Renal pelvis (tissue), 4 donors: ENCODE results near the gene ACTN4. TPM values are rescaled to one million over a fixed set of nuclear protein-coding genes. Genes with fewer than 3 reads are reported as not detected.

Experiments used
- DNase-seq: peaks from one replicate; pipeline ENCODE4 v3.0.0-alpha.2; 2013
- polyA plus RNA-seq, 3 donors: library from polyadenylated mRNA; unstranded; fragments of 120-200 nt; gene quantifications; one replicate each; pipeline ENCODE4 v1.2.1, GENCODE V29; 2013; ENCODE audit not compliant: insufficient read length in 3 of 3

The ACTN4 gene
- polyA plus RNA-seq, 3 donors: 701 to 787 (median 742) TPM

DNA sequence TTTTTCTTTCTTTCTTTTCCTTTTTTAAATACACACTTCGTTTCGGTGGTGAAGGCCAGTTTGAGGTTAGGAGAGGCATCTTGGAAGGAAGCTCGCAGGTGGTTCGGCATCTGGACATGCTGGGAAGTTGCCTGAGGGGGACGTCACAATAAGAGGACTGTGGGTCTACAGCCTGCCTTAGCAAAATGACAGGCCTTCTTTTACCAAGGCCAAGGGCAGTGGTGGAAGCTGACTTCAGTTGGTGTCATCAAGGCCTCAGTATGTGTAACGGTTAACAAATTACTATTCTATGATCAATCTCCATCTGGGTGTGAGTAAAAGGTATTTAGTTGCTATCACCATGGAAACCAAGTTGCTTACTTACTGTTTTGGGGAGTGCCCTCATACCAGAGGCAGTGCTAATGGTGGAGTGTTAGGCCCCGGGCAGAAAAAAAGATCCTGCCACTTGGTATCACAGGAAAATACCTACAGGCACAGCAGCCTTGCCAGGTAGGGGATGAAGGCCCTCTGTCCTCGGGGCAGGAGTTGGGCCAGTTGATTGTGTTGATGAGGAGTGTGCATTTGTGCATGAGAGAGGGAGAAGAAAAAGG is 10.3 kb downstream of the ACTN4 start:
- DNase-seq: no peak

DNA sequence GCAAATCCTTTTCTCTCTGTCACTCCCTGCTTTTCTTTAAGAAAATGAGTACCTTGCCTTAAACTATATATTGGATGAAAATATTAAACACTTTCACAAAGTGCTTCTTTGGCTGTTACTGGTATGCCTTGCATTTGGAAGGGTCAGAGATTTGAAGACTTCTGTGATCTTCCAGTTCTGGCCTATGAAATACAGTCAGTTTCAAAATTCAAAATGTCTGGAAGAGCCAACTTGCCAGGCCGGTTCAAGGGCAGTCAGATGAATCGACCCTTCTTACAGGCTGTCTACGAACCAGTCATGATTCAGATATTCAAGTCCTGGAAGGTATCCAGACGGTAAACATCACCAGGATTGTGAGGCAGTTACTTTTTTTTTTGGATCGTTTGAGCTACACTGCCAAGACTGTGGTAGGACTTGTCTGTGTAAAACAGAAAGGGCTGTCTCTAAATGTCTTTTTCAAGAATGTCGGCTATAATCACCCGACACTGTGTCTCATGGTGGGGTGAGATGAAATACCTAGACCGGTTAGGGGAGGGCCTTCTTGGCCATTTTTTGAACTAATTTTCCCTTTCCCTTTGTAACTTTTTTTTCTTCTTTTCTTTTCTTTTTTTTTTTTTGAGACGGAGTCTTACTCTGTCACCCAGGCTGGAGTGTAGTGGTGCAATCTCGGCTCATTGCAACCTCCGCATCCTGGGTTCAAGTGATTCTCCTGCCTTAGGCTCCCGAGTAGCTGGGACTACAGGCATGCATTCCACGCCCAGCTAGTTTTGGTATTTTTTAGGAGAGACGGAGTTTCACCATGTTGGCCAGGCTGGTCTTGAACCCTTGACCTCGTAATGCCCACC is 11.2 kb downstream of the ACTN4 start:
- peak; percentile 87 for DNase-seq

DNA sequence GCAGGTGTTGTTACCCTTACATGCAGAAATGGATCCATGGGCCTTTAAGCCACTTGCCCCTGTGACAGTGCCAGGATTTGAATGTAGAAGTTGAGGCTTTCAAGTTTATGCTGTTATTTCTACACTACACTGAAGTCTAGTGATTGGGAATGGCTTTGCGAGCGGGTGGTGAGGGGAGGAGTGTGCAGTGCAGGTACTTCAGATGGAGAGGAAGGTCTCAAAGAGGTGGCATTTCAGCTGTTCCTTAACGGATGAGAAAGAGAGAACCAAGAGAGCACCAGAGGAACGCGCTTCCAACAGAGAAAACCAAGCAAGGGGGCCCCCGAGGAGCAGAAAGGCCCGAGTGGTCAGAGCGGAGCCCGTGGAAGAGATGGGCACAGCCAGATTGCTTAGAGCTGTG is 13.3 kb downstream of the ACTN4 start:
- no peak for DNase-seq

DNA sequence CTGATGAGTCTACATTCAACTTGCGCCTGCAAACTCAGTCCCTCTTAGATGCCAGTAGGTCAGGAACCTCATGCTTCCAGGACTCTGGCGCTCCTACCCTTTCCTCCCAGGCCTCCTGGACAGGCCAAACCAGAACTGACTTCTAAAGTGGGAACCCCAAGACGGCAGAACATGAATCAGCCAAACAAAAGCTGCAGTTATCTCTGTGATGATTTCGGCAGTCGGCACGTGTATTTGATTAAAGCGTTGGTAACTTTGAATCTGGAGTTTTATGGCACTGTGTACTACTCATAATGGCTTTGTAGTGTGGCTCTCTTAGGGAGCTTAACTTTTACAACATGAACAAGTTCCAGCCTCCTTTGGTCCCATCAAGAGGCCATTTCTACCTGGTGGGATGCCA is 13.7 kb downstream of the ACTN4 start:
- no peak for DNase-seq

DNA sequence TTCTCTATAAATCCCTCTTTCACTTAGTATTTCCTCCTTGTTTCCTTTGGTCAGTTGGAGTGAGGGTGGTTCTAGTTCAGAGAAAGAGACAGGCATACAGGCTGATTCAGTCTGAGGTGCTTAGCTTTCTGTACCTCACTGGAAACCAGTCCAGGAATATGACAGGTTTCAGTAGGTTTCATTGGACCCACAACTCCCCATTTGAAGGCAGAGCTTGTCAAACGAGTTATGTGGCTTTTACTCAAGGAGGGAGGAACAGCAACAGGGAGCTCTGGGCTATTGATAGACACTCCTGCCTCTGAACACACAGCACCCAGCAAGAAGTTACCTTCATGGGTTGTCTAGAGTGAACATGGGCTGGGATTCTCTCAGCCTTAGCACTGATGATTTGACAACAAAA is 14.5 kb downstream of the ACTN4 start:
- no peak for DNase-seq

DNA sequence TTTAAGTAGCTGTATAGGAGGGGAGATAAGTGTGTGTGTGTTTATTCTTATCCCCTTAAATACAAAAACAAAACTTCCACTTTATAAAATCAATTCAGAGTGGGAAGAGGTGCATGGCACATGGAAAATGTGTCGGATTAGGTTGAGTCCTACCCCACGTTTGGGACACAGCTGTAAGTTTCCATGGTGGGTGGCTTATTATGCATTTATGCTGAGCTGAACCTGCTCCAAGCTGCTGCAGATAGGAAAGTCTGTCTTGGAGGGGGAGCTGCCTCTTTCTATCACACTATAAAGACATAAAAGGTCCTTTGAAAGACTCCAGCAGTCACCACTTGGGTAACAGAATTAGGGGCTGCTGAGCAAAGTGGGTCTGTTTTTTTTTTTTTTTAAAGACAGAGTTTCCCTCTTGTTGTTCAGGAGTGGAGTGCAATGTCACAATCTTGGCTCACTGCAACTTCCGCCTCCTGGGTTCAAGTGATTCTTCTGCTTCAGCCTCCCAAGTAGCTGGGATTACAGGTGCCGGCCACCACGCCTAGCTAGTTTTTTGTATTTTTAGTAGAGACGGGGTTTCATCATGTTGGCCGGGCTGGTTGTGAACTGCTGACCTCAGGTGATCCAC is 15.2 kb downstream of the ACTN4 start:
- no peak for DNase-seq

DNA sequence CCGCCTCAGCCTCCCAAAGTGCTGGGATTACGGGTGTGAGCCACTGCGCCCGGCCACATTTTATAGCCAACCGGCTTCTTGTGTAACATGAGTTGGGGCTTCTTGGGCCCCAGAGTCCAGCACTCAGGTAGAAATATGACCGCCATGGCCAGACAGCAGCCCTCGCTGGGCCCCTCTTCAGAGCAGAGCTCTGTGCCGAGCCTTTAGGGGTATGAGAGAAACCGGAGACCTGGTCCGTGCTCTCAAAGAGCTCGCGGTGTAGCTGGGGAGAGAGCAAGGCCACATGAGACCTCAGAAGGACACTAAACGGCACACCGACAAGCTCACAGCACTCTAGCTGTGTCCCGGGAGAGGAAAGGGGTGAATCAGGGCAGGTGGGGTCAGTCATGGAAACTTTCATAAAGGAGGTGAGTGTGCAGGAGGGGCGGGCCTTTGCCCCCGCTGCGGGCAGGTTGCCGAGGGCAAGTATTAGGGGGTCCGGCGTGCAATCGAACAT is 15.8 kb downstream of the ACTN4 start:
- DNase-seq: no peak

DNA sequence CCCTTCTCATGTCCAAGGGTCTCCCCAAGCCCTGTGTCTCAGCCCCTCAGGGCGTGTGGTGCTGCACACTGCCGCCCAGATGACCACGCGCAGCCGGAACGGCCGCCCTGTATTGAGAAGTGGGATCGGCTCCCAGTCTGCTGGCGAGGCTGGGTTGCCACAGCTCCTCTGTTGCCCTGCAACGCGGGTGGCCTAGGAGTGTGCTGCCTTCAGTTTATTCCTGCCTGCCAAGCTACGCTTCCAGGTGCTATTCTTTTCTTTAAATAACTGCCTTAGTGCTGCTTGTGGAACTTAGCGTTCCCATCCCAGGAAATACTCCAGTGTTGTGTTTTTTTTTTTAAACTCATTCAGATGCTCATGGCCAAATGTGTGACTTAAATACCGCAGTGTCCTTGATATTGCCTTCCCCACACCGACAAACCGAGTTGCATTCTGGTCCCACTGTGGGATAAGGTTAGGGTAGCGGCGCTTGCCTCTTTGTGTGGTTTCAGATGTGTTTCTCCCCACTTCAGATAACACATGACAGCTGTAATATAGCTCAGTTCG is 16.6 kb downstream of the ACTN4 start:
- no peak for DNase-seq

DNA sequence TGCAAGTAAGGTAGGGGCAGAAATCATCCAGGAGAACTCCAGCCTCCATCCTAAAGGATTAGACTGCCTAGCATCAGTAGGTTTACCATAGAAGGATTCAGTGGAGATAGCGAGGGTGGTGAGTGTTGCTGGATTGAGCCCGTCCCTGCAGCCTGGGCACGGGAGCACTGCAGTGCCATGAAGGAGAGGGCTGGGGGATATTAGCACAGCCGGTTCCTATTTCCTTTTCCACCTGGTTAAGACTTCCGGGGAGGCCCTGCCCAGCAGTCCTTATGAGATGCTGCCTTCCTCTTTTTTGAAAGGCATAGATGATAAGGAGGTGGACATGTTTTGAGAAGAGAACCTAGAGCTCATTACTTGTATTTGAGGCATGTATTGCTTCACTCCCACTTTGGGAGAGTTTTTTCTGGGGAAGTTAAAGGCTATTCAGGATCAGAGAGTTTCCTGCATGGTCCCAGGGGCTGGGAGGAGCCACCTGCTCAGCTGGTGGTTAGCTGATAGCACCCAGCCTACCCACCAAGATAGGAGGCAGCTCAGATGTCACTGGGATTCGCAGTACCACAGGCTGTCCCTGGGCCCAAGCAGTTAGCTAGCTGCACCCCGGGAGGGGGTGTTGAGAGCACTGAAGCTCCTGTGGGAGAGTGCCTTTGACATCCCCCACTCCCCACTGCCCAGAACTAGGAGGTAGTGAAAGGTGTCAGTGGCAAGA is 17.2 kb downstream of the ACTN4 start:
- no peak for DNase-seq

DNA sequence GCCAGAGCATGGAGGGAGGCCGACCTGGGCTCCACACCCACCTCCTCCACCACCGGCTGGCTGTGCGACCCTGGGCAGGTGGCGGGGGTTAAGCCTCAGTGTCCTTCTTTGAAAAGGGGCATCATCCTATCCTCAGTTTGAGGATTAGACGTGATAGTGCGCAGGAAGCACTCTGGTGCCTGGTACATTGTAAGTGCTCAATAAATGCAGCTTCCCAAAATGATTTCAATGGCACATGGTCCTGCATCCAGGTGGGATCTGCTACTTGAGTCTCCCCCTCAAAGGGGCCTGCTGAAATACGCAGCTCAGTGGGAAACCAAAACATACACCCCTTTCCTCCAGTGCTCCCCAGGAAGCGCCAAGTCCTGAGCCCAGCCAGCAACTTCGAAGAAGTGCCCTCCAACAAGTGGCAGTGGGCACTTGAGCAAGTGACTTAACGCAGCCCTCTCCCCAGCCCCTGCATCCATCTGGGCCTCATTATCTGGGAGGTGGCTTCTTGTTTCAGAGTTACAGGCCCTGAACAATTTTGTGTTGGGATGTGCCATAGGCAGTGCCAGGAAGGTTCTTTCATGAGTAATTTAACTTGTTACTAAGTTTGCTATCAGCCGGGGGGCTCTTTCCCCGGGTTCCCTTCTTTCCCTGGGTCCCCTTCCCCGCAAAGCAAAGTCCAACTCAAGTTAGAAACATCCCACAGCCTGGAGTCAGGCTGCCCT is 17.9 kb downstream of the ACTN4 start:
- no peak for DNase-seq

DNA sequence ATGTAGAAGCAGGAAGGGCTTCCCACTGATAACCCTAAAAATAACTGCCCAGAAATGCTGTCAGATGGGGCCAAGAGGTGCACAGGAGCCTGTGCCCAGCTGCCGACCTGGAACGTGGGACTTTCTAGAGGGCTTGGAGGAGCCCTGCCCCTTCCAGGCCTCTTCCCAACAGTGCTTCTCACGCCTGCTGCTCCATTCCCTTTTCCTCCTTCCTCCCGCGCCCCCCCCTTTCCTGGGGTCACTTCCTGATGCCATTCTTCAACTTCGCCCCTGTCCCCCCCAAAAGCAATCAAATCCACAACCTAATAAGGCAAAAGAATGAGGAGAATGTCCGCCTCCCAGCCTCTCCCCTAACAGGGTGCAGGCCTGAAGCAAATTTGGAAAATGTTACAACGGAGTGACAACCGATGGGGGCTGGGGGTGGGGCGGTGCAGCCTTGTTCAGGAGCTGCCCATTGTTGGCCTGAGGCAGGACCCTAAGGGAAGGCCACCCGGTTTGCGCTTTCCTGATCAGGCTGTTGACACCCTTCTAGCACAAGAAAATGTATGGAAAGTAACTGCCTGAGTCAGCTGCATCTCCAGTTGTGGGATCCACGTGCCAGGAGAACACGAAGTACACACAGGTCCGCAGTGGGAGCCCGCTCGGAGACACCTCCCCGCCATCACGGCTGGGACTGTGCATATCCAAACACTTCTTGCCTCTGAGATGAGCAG is 18.7 kb downstream of the ACTN4 start:
- peak; percentile 92 for DNase-seq

DNA sequence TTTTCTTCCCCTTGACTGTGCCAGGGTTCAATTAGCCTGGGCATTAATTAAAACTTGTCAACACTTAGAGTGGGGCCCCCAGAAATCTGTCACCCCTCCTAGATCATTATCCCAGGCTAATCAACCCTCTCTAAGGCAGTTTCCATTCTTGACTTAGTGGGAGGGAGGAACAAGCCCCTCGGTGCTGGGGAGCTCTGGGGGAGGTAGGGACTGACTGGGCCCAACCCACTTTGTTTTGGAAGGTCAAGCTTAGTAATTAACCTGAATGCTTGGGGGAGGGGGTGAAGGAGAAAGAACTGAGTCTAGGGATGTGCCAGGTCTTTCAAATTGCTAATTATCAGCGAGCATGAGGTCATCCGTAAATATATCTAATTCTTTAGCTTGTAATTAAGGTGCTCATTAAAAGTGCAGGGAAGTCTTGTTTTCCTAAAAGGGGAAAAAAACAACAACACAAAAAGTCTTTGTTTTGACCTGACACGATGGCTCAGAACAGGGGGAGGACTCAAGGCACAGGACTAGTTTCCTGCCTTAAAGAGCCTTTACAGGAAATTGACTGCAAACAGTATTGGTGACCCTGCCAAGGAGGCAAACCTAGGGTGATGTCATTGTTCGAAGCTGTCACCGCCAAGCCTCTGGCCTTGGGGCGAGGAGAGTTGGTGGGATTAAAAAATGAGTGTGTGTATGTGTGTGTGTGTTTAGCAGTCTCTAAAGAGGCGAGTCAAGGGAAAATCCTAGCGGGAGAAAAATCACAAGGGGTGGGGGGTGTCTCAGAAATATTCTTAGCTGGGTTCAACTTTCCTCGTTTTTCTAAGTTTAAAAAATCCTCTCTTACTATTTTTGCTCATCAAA is 19.4 kb downstream of the ACTN4 start:
- no peak for DNase-seq

DNA sequence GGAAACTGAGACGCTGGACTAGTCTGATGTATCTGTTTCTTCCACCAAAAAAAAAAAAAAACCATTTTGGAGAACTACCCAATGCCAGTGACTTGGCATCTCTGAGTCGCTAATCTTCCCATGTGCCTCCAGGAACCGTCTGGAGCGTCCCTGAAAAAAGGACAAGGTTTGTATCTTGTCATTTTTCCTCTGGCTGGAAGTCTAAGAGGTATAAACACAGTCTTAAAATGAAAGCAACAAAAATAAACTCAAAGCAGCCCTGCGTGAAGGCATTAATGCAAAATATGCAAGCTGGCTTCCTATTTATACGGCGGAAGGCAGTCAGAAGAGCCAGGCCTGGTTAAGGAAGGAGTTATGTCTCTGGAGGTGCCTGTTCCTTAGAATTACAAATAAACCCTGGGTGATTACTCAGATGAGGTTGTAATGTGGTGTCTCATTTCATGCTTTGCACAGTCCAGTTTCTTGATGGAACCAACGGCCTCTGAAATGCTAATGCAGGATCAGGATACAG is 20.3 kb downstream of the ACTN4 start:
- DNase-seq: no peak

DNA sequence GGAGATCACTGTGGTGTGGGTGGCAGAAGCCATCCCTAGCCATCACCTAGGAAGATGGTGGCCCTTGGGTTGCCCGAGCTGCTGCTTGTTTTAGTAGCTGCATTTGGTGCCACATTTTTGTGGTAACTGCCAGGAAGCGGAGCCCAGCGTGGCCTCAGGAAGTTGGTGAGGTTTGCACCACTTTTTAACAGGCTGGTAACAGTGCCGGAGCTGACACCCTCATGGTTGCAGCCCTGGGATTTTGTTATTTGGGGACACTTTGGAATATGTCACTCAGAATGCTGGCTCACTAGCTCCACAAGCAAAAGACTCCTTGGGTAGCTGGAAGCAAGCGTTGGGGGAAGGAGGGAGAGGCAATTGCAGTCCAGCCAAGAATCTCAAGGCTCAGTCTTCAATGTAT is 22.1 kb downstream of the ACTN4 start:
- no peak for DNase-seq

DNA sequence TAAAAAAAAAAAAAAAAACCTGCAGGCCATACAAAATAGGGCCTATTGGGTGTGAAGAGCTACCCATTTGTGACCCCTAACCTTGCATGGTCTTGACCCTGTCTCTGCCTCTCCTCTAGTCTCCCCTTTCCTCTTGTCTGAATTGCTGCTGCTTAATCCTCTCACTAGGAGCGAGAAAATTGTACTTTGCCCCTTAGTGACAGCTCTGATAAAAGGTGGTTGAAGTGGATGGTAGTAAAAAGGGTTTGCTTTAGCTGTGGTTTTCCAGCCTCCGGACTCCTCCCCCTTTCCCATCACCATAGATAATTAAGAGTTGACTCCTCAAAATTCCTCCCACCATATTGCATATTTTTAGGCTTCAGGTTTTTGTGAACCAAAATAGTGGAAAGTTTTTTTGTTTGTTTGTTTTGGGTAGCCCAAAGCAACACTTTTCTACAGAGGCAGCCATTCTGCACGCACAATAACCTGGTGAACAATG is 23.5 kb downstream of the ACTN4 start:
- DNase-seq: no peak

DNA sequence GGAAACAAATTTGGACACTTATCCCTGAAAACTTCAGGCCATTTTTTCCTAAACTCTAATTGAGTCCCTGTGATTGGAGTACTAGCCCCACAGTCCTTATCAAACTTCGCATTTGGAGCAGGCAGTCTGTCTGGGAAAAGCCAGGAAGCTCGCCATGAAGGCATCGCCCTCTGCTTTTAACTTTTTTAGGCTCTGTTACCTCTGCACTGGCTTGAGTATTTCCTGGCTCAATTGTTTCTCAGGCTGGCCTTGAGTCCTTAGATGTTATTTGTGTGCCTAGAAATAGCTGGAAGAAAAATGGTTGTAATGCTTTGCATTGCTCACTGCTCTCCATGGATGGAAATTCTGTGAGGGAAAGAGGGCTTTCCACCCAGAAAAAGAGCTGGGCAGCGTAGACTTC is 24.2 kb downstream of the ACTN4 start:
- no peak for DNase-seq

DNA sequence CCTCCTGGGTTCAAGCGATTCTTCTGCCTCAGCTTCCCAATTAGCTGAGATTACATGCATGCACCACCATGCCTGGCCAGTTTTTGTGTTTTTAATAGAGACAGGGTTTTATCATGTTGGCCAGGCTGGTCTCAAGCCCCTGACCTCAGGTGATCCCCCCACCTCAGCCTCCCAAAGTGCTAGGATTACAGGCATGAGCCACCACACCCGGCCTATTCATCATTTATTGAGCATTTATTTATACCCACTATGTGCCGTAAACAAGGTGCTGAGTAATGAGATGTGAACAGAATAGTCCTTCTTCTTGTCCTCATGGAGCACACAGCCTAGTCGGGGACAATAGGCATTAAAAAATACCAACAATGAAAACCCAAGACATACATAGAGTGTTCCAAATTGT is 25.6 kb downstream of the ACTN4 start:
- no peak for DNase-seq

DNA sequence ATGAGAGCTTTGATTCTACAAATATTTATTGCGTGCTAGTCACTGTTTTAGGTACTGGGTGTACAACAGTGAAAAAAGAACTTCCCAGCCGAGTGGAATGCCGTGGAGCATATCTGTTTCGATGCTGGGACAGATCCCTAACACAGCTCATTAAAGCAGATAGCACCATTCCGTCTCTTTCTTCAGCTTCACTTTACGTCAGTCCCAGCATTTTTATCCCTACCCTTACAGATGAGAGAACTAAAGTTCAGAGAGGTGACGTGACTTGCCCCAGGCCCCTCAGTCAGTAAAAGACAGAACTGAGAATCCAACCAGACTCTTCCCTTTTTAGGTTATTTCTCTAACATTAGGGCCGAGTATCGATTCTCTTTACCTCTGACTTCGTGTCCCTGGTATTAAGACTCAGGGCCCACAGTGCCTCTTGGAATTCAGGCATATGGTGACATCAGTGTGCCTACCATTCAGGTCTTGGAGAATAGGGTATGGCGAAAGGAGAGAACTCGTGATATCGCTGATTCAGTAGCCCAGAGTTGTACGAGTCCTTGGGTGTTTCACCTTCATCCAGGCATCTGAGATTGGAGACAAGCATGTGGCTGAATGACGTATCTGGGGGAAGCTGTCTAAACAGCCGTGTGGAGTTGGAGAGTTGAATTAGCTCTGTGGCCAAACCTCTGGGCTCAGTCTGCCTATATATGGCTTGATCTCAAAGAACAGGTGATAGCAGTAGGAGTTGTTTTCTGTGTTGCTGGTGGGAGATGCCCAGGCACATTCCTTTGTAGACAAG is 27.1 kb downstream of the ACTN4 start:
- DNase-seq: no peak

DNA sequence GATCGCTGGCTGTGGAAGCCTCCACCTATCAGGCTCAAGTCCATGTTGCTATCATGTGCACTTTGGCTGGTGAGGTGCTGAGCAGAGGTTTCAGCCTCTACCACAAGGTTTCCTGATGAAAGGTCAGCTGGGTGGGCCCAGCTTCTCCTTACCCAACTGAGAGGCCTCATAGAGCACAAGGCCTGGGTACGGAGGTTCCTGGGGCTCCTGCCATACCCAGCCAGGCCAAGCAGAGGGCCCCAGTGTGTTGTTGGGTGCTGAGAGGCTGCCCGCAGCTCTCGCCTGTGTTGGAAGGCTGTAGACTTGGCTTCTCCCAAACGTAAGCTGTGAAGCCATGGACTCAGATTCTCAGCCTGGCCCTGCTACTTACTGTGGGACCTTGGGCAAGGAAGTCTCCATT is 28.2 kb downstream of the ACTN4 start:
- no peak for DNase-seq
